NCI-H2107 treated with DMSO at 0.1 percent for 48 hours (cell line): ENCODE data around the gene TFIP11.

Experiments
- DNase-seq: peaks from one replicate; lab custom pipeline; 2025; ENCODE audit not compliant: unreplicated experiment; lab: John Stamatoyannopoulos, UW

Gene TFIP11

DNA sequence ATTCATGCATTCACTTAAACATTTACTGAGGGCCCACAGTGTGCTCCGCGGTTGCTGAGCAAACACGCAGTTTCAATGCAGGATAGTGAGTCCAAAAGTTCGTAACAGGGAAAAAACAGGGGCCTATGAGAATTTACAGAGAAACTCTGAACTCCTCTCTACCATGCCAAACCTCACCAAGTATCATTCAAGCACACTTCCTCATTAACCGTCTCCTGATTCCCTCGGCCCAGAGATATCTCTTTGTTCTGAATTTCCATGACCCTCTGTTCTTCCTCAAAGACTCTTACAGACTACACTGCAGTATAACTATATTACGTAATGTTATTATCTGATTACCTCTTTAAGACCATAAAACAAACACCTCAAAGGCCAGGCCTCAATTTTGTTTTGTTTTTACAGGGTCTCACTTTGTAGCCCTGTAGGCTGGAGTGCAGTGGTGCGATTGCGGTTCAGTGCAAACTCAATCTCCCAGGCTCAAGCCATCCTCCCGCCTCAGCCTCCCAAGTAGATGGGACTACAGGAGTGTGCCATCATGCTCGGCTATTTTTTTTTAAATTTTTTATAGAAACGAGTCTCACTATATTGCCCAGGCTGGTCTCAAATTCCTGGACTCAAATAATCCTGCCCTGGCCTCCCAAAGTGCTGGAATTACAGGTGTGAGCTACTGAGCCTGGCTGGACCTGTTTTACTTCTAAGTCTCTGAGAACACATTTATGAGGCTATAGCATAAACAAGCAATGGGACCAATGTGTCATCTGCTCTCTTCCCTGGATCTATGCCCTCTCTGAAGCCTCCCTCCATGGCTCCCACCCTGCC, 32.3 kb downstream of the TFIP11 start:
- DNase-seq = no peak

DNA sequence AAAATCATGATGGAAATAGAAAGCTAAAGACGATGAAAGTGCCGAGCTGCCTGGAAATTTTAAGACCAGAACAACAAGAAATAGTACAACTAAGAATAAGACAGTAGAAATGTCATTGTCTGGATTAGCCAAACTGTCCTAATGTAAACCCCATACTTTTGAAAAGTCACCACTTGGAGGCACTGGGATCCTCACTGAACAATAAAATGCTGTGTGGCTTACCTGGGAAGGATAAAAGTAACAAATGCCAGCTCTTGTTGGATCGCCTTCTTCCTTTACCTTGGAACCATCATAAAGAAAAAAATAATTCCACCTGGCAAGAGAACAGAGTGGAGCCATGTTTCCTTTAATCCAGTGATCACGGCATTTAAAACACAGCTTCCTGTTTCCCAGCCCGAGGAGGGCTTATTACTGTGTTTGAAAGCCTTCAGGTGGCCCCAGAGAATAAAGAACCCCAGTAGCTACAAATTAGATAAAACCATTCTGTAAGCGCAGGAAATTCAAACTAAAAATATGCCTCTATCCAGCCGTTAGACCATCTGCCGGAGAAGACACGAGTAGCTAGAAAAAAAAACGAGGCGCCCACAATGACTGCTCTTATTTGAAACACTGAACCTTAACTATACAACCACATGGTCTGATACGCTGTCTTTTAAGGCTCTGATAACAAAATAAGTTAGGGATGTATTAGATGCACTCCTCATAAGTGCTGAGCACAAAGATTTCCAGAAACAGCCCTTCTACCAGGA, 33.1 kb downstream of the TFIP11 start:
- no peak for DNase-seq

DNA sequence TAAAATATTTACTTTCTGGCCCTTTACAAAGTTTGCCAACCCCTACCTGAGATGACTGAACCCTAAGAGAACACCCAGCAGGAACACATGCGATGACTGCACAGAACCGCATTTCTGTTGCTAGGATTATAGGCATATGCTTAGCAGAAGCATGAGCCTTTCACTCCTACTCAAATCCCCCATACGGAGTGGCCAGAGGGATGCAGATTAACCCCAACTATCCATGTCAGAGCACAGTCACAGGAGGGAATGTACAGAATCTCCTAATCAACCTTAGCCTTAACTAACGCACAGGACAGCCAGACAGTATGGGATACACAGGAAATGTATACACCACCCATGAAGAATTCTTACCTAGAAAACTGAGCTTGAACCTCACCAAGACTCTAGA, 34.9 kb downstream of the TFIP11 start:
- no peak for DNase-seq

DNA sequence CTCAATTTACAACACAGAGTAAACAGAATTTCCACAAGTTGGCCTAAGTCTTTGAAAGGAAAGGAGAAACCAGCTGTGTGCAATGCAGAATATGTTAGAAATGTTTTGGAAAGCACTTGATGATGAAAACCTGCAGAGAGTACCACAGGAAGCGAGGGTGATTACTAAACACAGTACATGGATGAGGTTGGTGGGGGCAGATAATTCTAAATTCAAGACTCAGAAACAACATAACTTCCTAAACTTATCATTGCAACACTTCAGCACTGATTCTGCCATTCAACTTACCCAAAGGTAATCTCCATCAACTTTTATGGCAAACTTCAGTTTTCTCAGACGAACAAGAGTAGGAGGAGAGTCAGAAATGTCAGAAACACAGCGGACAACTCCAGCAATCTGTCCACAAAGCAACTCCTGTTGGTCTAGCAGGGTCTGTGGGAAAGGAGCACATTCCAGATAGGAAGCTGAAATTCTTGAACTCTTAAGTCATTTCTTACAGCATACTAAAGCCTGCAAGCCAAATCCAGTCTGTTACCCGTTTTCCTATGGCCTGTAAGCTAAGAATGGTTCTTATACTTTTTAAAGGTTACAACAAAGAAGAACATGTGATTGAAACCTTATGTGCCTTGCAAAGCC, 35.5 kb downstream of the TFIP11 start:
- DNase-seq = no peak

DNA sequence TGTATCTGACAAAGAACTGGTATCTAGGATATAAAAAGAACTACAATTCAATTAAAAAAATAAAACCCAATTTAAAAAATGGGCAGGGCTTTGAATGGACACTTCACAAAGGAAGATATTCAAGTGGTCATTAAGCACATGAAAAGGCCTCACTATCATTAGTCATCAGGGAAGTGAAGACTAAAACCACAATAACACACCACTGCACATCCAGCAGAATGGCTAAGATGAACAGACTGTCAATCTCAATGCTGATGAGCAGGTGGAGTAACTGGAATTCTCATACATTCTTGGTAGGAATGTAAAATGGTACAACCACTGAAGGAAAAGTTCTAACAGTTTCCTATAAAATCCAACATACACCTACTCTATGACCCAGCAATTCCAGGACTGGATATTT, 37.6 kb downstream of the TFIP11 start:
- no peak for DNase-seq

DNA sequence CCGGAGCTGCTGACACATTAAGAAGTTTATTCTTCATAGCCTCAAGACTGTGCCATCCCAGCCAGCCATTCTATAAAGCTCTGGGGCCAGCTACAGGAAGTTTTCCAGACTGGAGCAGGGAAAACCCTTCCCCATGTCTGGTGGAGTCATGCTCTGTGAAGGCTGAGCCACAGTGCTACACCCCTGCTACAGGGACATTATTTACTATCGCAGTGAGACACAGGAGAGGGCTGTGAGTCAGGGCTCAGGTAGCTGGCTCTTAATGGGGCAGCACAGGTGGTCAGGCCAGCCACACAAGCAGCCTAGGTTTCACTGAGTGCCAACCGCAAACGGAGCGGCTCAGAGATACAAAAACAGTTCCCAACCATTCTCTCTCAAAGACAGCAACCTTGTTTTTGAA, 40.8 kb downstream of the TFIP11 start:
- DNase-seq = peak; percentile 32

DNA sequence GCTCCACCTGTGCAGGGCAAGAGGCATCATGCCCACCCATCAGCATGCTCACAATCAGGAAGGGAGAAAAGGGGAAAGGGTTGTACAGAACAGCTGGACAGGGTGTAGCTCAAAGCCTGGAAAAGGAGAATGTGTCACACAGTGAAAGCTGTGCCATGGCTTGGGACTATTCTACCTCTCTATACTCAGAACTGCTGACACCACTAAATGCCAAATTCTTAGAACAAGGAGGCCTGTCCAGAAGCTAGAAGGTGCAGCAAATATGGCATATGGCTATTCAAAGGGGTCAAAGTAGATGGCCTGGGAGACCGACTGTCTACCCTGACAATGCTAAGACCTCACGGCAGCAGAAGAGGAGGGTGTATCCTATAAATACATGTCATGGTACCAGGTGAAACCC, 41.5 kb downstream of the TFIP11 start:
- no peak for DNase-seq

DNA sequence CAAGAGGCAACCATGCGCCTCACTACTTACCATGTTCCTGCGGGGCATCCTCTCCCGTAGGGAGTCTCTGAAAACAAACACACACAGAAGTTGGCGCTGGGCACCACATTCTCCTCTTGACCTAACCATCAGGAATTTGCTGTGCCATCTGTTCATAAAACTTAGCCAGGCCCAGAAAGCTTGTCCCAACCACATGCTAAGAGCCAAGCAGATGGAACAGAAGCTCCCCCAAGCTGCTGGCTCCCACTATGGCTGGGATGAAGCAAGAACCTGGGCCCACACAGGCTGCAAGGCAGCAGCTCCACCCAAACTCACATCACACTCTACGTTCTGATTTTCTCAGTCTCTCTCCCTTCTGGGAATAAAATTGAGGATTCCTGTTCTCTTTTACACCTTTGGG, 46.1 kb downstream of the TFIP11 start:
- DNase-seq = no peak

DNA sequence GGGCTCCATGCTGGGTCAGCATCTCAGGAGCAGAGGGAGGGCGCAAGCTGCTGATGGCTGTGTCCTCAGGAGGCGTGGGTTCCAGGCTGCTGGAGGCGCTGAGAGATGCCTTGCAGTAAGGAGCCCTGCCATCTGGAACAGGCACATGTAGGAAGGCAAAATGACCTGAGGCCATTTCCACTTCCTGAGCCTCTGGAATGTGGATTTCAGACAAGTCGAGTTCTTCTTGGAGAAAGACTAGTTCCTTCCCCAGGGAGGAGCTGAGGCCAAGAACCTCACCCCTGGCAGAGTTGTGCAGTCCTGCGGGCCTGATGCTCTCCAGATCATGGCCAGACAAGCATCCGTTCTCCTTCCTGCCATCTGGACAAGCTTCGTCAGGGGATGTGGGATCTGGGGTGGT, 48.0 kb downstream of the TFIP11 start:
- no peak for DNase-seq

DNA sequence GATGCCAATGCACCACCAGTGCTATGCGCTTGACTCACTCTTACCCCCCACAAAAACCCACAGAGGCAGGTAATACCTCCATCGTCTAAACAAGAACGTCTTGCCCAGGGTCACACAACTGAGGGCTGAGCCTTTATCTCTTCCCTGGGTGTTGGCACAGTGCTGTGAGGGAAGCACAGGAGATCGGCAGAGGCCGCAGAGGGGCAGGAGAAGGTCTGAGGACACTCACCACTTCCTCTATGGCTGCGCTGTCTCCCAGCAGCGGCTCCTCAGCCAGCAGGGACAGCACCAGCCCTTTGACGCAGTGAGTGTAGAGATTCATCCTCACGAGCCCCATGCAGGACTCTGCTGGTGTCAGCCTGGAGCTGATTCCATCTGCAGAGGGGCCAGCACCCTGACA, 48.6 kb downstream of the TFIP11 start:
- DNase-seq = no peak

DNA sequence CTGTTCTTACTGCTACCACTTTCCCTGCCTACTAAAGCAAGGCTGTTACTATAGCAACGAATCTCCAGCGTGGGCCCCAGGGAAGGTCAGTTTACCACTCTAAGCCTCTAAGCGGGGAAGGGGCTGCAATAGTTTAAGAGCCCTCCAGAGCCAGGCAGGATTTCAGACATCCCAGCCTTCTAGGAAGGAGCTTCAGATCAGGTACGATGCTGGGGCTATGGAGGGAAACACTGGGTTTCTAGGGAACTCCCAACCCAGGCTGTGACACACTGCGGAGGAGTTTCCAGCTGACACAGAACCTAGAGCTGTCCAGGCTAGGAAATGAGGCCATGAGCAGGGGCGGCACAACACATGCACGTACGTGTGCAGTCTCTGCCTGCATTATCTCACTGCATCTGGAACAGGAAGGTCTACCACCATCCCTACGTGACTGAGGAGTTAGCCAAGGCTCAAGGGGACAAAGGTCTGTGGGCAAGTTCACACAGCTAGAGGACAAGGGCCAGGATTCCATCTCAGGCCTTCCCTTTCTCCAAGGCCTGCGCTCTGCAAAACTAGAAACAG, 49.1 kb downstream of the TFIP11 start:
- no peak for DNase-seq

DNA sequence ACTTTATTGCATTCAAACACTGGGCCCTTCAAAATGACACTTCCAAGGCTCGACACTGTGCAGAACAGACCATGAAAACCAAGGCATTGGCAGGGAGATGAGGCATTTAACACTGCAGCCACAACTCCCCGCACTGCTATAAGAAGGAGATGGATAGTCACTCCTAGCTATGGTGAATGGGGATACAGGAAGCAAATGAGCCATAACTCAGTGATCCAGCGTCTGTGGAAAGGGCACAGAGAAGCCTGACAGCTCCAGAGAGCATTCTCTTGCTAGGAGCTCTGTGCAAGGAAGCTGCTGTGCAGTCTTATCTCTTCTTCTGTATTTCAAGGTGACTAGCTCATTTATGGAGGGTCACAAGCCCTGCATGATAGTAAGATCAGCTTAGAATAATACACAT, 49.6 kb downstream of the TFIP11 start:
- DNase-seq = no peak

DNA sequence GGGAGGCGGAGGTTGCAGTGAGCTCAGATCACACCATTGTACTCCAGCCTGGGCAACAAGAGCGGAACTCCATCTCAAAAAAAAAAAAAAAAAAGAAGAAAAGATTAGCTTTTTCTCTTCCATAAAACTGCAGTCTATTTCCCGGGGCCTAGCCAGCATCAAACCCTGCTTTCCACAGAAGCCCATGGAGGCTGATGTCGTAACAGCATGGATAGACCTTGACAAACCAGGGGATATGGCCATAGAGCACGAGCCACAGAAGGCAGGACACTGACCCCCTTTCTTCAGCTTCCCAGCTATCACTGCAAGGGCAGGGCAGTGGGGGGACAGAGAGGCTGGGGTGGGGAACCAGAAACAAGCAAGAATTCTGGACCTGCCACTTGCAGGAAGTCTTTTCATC, 50.2 kb downstream of the TFIP11 start:
- no peak for DNase-seq

DNA sequence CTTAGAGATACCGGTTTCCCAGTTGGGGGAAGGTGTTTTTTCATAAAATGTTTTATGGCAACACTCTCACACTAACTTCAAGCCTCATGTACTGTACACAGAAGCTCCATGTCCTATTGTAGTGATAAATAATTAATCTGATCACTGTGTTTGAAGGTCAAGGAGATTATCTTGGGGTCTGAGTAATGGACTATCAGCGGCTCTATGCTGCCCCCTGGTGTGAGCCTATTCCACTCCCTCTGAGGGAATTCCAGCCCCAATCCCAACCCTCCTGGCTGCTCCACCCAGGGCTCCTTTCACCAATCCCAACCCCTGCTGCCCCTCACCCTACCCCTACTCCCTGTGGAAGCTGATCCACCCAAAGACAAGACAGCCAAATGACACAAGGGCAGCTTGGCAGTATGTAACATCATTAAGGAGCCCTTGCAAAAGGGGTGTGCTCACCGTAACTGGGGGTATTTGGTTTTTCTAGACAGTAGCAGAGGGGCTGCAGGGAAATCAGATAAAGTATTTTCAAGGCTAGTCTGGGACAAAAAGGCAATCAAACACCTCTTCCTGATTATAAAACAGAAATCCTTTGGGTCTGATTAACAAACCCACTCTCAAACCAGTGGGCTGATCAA, 51.0 kb downstream of the TFIP11 start:
- no peak for DNase-seq

DNA sequence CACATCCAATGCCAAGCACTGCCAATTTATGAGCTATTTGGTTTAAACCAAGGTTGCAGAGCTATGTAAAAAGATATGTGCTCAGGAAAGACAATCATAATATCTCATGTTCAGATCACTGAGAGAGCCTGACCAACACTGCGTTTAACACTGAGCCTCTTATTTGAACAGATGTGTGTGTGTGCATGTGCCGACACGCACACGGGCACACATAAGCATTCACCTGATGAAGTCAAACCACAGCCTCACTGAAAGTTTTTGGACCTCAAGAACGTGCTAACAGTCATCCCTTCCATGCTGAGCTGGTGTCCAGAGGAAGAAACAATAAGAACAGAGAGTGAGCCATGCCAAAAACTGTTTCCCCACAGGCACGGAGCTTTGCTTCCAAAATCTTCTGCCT, 52.1 kb downstream of the TFIP11 start:
- DNase-seq = no peak

DNA sequence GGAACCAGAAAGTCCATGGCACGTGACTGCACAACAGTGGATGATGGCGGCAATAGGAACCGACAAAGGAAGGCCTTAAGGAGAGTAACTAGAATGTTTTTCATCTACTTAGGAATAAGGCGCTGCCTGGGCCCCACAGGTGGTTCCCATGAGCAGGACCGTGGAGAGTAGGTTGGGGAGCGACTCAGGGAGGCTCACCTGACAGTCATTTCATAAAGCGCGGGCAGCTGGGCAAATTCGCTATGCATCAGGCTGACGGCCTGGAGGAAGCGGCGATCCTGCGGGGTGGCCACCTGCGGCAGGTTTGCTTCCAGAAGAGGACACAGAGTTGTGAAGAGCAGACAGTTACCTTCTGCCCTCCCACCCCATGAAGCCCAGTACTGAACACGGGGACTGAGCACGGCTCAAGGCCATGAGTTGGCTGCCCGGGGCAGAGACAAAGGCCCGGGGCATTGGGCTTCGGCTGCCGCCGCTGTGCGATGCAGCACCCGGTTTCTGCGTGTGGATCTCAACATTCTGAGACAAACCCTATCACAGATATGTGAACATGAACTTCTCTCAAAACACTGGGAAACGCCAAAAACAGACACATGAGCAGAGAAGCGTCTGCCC, 54.5 kb downstream of the TFIP11 start:
- DNase-seq = no peak

DNA sequence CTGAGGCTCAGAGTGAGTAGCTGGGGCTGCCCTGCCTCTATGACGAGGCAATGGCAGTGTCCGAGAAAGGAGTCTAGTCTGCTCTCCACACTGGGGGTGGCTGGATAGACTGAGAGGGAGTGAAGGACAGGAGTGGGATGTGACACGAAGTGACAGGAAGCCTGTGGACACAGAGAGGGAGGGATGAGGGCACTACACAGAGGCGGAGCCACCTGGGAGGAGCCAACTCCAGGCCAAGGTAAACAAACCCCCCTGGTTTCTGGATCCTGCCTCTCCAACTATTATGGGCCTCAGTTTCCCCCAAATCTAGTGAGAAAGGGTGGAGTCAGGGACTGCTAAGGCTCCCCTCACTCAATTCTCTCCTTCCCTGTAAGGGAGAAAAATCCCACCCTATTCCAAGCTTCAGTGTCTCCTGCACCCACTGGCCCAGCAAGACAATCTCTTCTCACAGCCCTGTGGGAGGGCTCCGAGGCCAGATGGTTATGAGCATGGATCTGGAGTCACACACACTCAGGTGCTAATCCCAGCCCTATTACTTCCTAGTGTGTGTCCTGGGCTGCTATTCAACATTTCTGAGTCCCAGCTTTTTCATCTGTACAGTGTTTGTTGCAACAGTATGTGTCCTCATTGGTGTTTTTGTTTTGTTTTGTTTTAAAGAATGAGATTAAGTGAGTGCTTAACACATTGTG, 58.3 kb downstream of the TFIP11 start:
- DNase-seq = no peak

DNA sequence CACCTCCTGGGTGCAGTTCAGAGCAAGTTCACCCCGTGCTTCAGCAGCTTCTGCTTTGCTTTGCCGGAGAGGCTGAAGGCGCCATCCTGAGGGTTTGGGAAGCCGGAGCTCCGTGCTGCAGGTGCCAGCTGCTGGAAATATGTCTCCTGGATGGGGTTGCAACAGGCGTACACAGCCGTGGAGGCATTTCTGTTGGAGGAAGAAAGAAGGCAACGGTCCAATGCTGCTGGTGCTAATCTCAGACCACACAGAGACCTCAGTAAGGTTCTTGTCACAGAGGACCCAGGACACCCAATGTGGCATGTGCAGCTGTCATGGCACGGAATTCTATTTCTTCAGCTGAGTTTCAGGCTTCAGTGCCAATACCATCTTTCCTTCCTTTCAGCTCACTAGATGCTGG, 59.1 kb downstream of the TFIP11 start:
- DNase-seq = no peak

DNA sequence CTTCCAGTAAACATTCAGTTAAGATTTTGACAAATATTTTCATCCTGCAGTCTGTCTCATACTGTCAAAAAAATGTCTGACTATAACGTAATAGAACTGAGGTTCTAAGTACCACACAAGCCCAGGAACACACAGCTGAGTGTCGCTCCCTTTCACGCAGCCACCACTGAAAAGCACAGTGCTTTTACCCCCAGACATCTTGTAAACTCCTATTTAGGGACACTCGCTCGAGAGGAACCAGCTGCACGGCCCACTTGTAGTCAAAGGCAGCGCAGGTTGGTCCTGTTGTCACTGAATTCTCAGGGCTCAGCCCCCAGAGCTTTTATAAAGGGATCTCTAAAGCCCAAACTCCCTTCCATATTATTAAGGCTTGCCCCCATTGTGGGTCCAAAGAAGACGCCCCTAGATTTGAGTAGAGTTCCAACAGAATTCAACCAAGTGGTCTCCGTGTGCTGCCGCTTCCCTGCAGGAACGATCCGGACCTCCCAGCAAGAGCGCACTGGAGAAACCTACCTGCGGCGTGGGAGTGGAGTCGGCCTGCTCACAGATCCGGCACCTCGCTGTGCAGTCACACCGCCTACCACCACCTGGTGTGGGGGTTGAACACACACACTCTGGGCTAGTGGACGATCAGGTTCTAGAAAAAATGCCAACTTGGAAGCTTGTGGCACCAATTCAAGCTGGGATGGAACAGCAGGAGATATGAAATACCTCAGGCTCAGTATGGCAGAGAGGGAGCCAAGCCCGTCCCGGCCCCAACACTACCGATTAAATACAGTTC, 59.8 kb downstream of the TFIP11 start:
- DNase-seq = no peak
